Activated T-cell treated with anti-CD3 and anti-CD28 coated beads for 48 hours (primary cell): ENCODE results near the gene EFNA5.
"Not testable (repeated sequence)": the region's sequence is repeated elsewhere in the genome, so short reads cannot be mapped to it uniquely, and the experiment has no call there.

Experiments used
- DNase-seq: peaks from one replicate; pipeline ENCODE4 v3.0.0-alpha.2; 2020; ENCODE audit warnings: low read depth

EFNA5 gene

GRCh38 chr5:107517185-107518033, 153.3 kb downstream of the EFNA5 start:
- no peak for DNase-seq

- DNase-seq = no peak
Observed at GRCh38 chr5:107516452-107517184, 154.1 kb downstream of the EFNA5 start.

GRCh38 chr5:107515521-107516080, 155.1 kb downstream of the EFNA5 start:
- no peak for DNase-seq

- no peak for DNase-seq
Observed at GRCh38 chr5:107514305-107514704, 156.4 kb downstream of the EFNA5 start.

- DNase-seq = no peak
Observed at GRCh38 chr5:107513337-107514085, 157.2 kb downstream of the EFNA5 start.

- no peak for DNase-seq
Observed at GRCh38 chr5:107512029-107512428, 158.7 kb downstream of the EFNA5 start.

- no peak for DNase-seq
Observed at GRCh38 chr5:107510125-107510524, 160.6 kb downstream of the EFNA5 start.

GRCh38 chr5:107508097-107508496, 162.6 kb downstream of the EFNA5 start:
- no peak for DNase-seq

- DNase-seq = no peak
Observed at GRCh38 chr5:107505763-107506534, 164.8 kb downstream of the EFNA5 start.

- DNase-seq = no peak
Observed at GRCh38 chr5:107504424-107504823, 166.3 kb downstream of the EFNA5 start.

GRCh38 chr5:107502676-107503060, 168.1 kb downstream of the EFNA5 start:
- no peak for DNase-seq

GRCh38 chr5:107501965-107502675, 168.6 kb downstream of the EFNA5 start:
- no peak for DNase-seq

GRCh38 chr5:107500840-107501239, 169.9 kb downstream of the EFNA5 start:
- DNase-seq = no peak

- no peak for DNase-seq
Observed at GRCh38 chr5:107500347-107500746, 170.4 kb downstream of the EFNA5 start.

GRCh38 chr5:107499776-107500175, 171.0 kb downstream of the EFNA5 start:
- DNase-seq = no peak

GRCh38 chr5:107499237-107499636, 171.5 kb downstream of the EFNA5 start:
- DNase-seq = no peak

- no peak for DNase-seq
Observed at GRCh38 chr5:107496466-107496865, 174.3 kb downstream of the EFNA5 start.

- DNase-seq = not testable (repeated sequence)
Observed at GRCh38 chr5:107494129-107494528, 176.6 kb downstream of the EFNA5 start.

GRCh38 chr5:107487056-107487542, 183.6 kb downstream of the EFNA5 start:
- DNase-seq = no peak

GRCh38 chr5:107486489-107486888, 184.2 kb downstream of the EFNA5 start:
- peak; percentile 31 for DNase-seq

GRCh38 chr5:107485184-107485583, 185.6 kb downstream of the EFNA5 start:
- DNase-seq = no peak
